HG03460 (cell line): Measurements from ENCODE around the gene C17orf114.

Experiments
- ATAC-seq: cut with Tn5 transposase; IDR thresholded peaks from one replicate; pipeline ENCODE4 v1.9.1; 2021; ENCODE audit not compliant: unreplicated experiment

C17orf114 gene

GRCh38 chr17:4788159-4788806 is 13.8 kb downstream of the C17orf114 start:
- no peak for ATAC-seq

- no peak for ATAC-seq
These were observed 15.6 kb downstream of the C17orf114 start for GRCh38 chr17:4786516-4786915.

- ATAC-seq: no peak
These were observed 16.0 kb downstream of the C17orf114 start, which contains the start of gene VMO1 for GRCh38 chr17:4786106-4786511. VMO1 (minus strand) TSS chr17:4786364; CDS start chr17:4786352, 12 bp downstream.

GRCh38 chr17:4785311-4786105 is 16.6 kb downstream of the C17orf114 start:
- no peak for ATAC-seq

- no peak for ATAC-seq
These were observed 19.5 kb downstream of the C17orf114 start for GRCh38 chr17:4782652-4783051.

- no peak for ATAC-seq
These were observed 21.7 kb downstream of the C17orf114 start for GRCh38 chr17:4780325-4780955.

GRCh38 chr17:4777969-4778760 is 24.0 kb downstream of the C17orf114 start:
- no peak for ATAC-seq

GRCh38 chr17:4772235-4772613 is 29.9 kb downstream of the C17orf114 start:
- no peak for ATAC-seq

GRCh38 chr17:4771519-4772234 is 30.5 kb downstream of the C17orf114 start, which contains the start of gene TM4SF5:
TM4SF5 (plus strand) TSS chr17:4771886; CDS start chr17:4771923, 37 bp downstream.
- no peak for ATAC-seq

GRCh38 chr17:4769628-4770027 is 32.5 kb downstream of the C17orf114 start:
- ATAC-seq: no peak

GRCh38 chr17:4768298-4768697 is 33.8 kb downstream of the C17orf114 start:
- no peak for ATAC-seq

- ATAC-seq: no peak
These were observed 35.4 kb downstream of the C17orf114 start for GRCh38 chr17:4766723-4767122.

- no peak for ATAC-seq
These were observed 35.9 kb downstream of the C17orf114 start for GRCh38 chr17:4766201-4766600.

GRCh38 chr17:4764595-4764994 is 37.5 kb downstream of the C17orf114 start:
- ATAC-seq: no peak

- no peak for ATAC-seq
These were observed 42.3 kb downstream of the C17orf114 start for GRCh38 chr17:4759776-4760236.

- ATAC-seq: no peak
These were observed 48.7 kb downstream of the C17orf114 start for GRCh38 chr17:4753392-4753791.

- ATAC-seq: no peak
These were observed 50.2 kb downstream of the C17orf114 start for GRCh38 chr17:4751932-4752331.
